ENCODE results near the gene SEC14L2. TPM values are rescaled to one million over a fixed set of nuclear protein-coding genes. Genes with fewer than 3 reads are reported as not detected.

SEC14L2 gene
- total RNA-seq, 1 experiment from 2014 or later = 33.5 TPM

GRCh38 chr22:30426388-30427353, 29.9 kb downstream of the SEC14L2 start:
- ChIA-PET CTCF (interaction anchor here (0.6 to 1.6 kb wide), 10 partner anchors 8 to 139 kb away, joined by 3 to 7 read pairs (median 4); partner anchors contain the start of gene RNF215), POLR2A (interaction anchor here (1.0 to 2.0 kb wide), 5 partner anchors 11 to 139 kb away, joined by 3 to 6 read pairs (median 4); no protein-coding TSS in a partner anchor), RAD21 (ENCODE audit: low non-redundant PET in 1 of 2, low total read pairs in 2 of 2, uncharacterized antibody in 2 of 2, unreplicated experiment in 2 of 2) (interaction anchor here (0.8 to 1.6 kb wide), 2 partner anchors 139 to 175 kb away, joined by 3 to 5 read pairs; no protein-coding TSS in a partner anchor)
- TF ChIP-seq REST (IDR thresholded peaks at IDR 0.05; ENCODE audit: low read depth) (no peak), YY1 (IDR thresholded peaks at IDR 0.05; ENCODE audit: extremely low read depth, insufficient replicate concordance, low read depth, low read length) (no peak), POLR2A (IDR thresholded peaks at IDR 0.05; ENCODE audit: borderline replicate concordance, extremely low read depth, insufficient read depth, insufficient read length) (peak; percentile 14), SRF (IDR thresholded peaks at IDR 0.05; ENCODE audit: low read depth) (no peak), TCF7L2 (IDR thresholded peaks at IDR 0.05; ENCODE audit: borderline replicate concordance, extremely low read depth, insufficient read depth, insufficient read length) (no peak), ZNF274 (IDR thresholded peaks at IDR 0.05; ENCODE audit: low read depth, low read length) (no peak), ZBTB33 (IDR thresholded peaks at IDR 0.05; ENCODE audit: extremely low read depth, insufficient replicate concordance, low read length) (no peak), FOSL1 (IDR thresholded peaks at IDR 0.05; ENCODE audit: low read depth) (no peak), SIN3A (IDR thresholded peaks at IDR 0.05; ENCODE audit: low read depth) (no peak), EGR1 (IDR thresholded peaks at IDR 0.05; ENCODE audit: low read depth) (no peak), JUND (IDR thresholded peaks at IDR 0.05) (no peak), POLR2AphosphoS5 (IDR thresholded peaks at IDR 0.05; ENCODE audit: low read depth, low read length) (peak; percentile 70), RAD21 (IDR thresholded peaks at IDR 0.05; ENCODE audit: low read depth) (no peak), ELF1 (IDR thresholded peaks at IDR 0.05; ENCODE audit: borderline replicate concordance, low read depth) (no peak), EZH2 (IDR thresholded peaks at IDR 0.05) (no peak), ZFX (IDR thresholded peaks at IDR 0.05) (no peak), SP1 (IDR thresholded peaks at IDR 0.05; ENCODE audit: low read depth) (no peak), ATF3 (IDR thresholded peaks at IDR 0.05) (no peak)

More at GRCh38 chr22:30426388-30427353, 29.9 kb downstream of the SEC14L2 start:
- Histone ChIP-seq H3K27me3 (ENCODE audit: insufficient read depth, low read length) (no peaks in the 10 kb centered on the region), H3K4me2 (ENCODE audit: low read length) (peak overlapping the region; percentile 93), H3K9me3 (ENCODE audit: control insufficient read depth in 1 of 2, insufficient read depth in 1 of 2, low read depth in 1 of 2, low read length in 2 of 2) (no peaks in the 10 kb centered on the region), H4K20me1 (ENCODE audit: insufficient read depth) (no peaks in the 10 kb centered on the region), H3K4me1 (ENCODE audit: control insufficient read depth in 1 of 2, insufficient read depth in 2 of 2, low read length in 2 of 2) (peaks cover 18 to 50% of the 10 kb centered on the region in 2 experiments), H3K79me2 (ENCODE audit: insufficient read depth, low read length) (peaks cover 22% of the 10 kb centered on the region; the same call in 1 of the 2 replicates), H3K9ac (ENCODE audit: low read length) (peak overlapping the region; percentile 96), H3K9me2 (ENCODE audit: insufficient read depth) (no peaks in the 10 kb centered on the region), H2AFZ (ENCODE audit: low read depth, low read length, poor library complexity, severe bottlenecking) (no peak overlapping the region), H3K27ac (ENCODE audit: low read depth, low read length) (peak overlapping the region; percentile 98), H3K4me3 (replicated peaks in 1 of 2; ENCODE audit: low read depth in 1 of 2, low read length in 2 of 2) (peak overlapping the region; percentile 82), H3K36me3 (ENCODE audit: control insufficient read depth in 1 of 2, insufficient read depth in 2 of 2, low read length in 2 of 2) (peaks cover 0 to 10% of the 10 kb centered on the region in 2 experiments; a peak in 1 of 4 replicates)
- intact Hi-C loops (cut with micrococcal nuclease) = loop anchor here (1.0 to 10.0 kb wide), 3 partner anchors 35 to 658 kb away; partner anchors contain the start of genes CASTOR1 and SMTN
- BruUV-seq (replicated peaks) = no TSS peak
- DNase-seq (ENCODE audit: low read depth, low spot score) (peak; percentile 85), ATAC-seq (peak; percentile 50)

Measured in HCT116 (cell line).